GM18498 (cell line): ENCODE results near the gene SEPSECS.
"Not testable (repeated sequence)": the region's sequence is repeated elsewhere in the genome, so short reads cannot be mapped to it uniquely, and the experiment has no call there.

ENCODE experiments used
- ATAC-seq: cut with Tn5 transposase; IDR thresholded peaks from one replicate; pipeline ENCODE4 v1.9.1; 2021; ENCODE audit warnings: mild to moderate bottlenecking, moderate library complexity; ENCODE audit not compliant: unreplicated experiment

The SEPSECS gene

DNA sequence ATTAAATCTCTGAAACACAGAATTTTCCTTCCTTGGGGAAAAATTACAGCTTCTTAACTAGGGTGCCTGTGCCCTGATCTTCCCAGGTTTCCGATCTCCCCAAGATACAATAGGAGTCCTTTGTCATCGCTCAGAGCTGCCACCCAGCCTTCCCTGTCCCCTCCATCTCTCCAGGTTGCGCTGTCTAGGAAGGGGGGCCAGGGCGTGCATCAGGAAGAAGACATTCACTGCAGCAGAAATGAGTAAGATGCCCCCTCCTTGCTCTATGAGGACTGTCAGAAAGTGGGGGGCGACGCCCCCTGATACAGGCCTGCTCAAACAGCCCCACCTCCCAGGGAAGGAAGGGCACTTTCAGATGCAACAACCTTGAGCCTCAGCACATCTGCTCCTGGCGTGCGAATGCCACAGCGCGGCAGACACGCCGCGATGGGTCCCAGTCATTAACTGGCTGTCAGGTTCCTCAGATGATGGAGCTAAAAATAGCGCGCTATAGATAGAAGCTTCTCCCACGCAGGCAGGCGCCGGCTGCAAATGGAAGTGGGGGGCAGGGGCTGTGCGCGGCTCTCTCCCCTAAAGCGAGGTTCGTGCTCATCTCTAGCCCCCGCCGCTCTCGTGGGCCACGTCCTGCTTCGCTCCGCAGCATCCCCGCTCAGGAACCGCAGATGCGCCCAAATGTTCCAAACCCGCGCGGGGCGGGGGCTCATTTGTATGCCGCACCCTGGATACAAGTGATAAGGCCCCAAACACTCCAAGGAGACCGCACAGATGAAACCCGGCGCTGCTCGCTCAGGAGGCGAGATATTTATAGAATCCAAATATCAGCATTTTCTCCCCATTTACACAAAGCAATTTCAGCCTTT, 71.9 kb downstream of the SEPSECS start:
- peak; percentile 52 for ATAC-seq

DNA sequence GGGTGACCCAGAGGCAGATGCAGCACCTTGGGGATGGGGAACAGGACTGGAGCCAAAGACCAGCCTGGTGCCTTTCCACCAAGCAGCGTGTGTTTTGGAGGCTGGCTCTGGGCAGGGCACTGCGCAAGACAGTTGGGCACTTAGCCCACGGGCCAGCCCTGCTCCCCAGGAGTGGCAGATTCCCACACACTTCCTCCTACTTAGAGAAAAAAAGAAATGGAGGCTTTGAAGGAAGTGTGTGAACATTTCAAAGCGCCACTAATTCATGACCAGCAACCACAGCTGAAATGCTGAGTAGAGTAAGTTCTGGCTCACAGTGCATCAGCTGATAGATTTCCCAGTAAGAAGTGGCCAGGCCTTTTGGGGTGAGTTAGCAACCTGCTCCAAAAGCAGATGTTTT, 74.6 kb downstream of the SEPSECS start:
- ATAC-seq = no peak

DNA sequence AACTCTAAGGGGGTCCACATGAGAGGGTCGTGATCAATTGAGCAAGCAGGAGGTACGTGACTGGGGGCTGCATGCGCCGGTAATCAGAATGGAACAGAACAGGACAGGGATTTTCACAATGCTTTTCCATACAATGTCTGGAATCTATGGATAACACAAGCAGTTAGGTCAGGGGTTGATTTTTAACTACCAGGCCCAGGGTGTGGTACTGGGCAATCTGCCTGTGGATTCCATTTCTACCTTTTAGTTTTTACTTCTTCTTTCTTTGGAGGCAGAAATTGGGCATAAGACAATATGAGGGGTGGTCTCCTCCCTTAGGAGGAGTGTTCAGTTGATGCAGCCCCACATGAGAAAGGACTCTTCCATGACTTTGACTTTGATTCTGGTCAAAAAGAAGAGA, 76.8 kb downstream of the SEPSECS start:
- not testable (repeated sequence) for ATAC-seq

DNA sequence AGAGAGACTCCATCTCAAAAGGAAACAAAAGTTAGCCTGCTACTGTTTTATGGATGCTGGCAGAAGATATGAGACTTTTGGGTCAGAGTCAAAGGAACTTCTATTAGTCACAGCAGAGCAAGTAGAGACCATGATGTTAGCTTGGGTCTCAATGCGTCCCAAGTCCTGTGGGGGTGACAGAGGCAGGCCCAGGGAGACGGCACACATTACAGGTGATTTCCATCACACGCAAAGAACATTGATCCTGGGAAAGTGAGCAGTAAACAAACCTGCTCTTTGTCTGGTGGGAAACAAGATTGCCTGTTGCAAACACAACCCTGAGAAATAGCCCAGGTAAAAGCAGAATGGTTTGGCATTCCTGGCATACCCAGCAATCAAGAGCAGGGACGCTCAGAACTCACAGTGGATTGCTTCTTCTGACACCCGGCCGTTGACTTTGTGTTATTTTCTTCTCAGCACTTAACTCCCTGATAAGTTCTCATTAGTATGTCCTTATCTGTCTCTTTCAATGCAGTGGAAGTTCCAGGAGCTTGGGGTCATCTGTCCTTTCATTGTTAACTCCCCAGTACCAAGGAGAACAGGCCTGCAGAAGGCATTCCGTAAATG, 78.3 kb downstream of the SEPSECS start:
- ATAC-seq = no peak

DNA sequence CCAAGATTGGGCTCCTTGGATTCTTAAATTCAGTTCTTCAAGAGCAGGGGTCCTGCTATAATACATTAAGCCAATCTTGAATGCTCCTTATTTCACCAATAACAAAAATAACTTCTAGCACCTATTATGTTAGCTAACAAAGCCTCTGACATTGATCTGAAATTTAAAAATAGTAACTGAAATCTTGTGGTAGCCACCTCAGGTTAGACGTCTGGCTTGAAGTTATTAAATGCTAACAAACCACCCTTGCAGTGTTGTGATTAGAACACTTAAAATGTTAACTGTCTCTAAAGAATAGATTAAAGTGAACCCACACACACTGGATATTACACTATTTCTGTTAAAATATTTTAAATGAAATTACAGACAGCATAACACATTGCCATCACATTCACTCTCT, 79.7 kb downstream of the SEPSECS start:
- no peak for ATAC-seq

DNA sequence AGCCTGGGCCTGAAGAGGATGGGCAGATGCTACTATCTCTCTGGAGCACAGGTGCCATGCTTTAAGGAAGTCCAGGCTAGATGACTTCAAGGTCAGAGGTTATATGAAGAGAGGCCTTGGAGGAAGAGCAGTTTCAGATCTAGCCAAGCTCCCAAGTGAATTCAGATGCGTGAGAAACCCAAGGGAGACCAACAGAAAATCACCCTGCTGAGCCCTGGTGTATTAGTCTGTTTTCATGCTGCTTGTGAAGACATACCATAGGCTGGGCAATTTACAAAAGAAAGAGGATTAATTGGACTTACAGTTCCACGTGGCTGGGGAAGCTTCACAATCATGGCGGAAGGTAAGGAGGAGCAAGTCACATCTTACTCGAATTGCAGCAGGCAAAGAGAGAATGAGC, 81.7 kb downstream of the SEPSECS start:
- no peak for ATAC-seq

DNA sequence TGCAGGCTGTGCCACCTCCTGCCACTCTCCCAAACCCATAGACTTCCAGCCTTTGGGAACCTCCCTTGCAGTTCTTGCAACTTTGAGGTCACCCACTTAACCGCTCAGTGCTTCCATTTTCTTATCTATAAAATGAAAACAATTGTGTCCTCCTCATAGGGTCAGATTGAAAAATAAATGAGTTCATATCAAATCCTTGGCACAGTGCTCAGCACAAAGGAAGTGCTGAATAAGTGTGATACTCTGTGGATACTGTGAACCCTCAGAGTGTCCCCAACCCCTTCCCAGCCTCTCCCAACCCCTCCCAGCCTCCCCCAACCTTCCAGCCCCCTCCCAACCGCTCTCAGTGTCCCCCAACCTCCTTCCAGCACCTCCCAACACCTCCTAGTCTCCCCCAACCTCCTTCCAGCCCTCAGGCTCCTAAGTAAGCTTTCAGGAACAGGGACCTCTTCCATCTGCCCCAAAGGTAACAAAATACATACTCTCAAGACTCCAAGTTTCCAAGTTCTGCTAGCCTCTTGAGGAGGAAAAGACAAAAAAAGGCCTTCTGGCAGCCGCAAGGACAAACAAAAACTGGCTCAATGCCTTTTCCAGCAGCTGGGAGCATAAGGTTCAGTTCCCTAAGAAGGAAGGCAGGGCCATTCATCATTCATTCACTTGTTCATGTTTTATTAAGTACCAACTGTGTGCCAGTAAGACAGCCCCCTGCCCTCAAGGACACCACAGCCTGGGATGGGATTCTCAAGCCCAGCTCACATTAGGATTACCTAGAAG, 83.4 kb downstream of the SEPSECS start:
- no peak for ATAC-seq

DNA sequence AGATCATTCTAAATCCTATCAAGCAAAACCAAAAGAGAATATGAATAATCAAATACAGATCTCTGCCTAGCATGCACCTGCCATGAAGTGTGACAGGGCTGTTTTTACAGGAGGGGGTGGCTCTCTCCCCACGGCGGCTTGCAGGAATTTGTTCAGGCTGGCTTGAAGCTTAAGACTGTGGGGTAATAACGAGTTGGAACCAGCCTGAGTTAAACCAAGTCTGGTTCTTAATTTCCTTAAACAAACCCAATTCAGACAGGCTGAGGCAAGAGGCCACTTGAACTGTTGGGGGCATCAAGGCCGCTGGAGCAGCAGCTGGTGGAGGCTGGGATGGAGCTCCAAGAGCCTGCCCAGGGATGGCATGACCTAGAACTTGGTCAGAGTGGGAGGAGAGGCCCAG, 84.4 kb downstream of the SEPSECS start:
- no peak for ATAC-seq

DNA sequence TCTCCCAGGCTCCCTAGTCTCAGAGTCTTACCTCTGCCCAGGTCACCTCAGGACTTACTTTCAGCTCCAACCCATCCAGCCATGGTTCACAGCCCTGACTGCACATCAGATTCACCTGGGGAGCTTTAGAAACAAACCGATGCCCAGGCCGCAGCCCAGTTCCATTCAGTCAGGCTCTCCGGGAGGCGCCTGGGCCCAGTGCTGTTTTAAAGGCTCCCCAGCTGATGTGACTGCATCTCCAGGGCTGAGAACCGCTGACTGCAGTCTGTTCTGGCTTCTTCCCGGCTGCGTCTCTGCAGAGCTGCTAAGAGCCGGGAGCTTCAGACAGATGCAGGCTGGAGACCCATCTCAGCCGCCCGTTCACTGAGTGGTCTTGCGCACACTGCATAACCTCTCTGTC, 85.1 kb downstream of the SEPSECS start:
- ATAC-seq = no peak

DNA sequence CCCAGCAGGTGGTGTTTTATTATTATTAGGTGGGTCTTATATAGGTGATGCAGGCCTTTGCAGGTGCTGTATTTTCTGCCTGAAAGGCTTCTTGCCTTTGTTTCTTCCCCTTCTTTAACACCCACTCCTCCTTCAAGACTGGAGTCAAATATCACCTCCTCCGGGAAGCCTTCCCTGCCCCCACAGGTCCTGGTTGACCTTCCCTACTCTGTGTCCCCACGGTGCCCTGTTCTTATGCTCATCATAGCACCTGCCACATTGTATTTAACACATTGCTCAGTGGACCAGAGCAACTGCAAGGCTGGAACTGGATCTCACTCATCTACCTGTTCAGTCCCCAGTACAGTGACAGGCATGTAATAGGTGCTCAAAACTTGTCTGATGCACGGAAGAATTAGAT, 89.7 kb downstream of the SEPSECS start:
- ATAC-seq = no peak
